ENCODE measurements around the gene UGT1A7.
"Not testable (repeated sequence)": the region's sequence is repeated elsewhere in the genome, so short reads cannot be mapped to it uniquely, and the experiment has no call there.

Gene UGT1A7

DNA sequence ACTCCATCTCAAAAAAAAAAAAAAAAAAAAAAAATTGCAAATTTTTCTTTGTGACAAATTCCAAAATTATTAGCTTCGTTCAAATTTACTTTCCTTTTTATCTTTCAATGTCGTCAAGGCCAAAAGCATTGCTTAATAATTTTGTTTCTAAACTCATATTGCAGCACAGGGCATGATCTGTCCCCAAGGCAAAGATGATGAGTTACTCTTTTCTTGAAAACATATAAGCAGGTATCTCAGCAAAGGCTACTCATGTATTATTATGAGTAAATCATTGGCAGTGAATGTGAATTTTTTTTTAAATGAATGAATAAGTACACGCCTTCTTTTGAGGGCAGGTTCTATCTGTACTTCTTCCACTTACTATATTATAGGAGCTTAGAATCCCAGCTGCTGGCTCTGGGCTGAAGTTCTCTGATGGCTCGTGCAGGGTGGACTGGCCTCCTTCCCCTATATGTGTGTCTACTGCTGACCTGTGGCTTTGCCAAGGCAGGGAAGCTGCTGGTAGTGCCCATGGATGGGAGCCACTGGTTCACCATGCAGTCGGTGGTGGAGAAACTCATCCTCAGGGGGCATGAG lies at the start of gene UGT1A7:
Gene UGT1A7, plus strand, starts transcription at position 381 of the 579 bp plus-strand sequence. Its CDS starts 37 bp downstream, at position 418.
- DNase-seq (ENCODE audit: low read depth in 2 of 3, low spot score in 1 of 3) = no peak

DNA sequence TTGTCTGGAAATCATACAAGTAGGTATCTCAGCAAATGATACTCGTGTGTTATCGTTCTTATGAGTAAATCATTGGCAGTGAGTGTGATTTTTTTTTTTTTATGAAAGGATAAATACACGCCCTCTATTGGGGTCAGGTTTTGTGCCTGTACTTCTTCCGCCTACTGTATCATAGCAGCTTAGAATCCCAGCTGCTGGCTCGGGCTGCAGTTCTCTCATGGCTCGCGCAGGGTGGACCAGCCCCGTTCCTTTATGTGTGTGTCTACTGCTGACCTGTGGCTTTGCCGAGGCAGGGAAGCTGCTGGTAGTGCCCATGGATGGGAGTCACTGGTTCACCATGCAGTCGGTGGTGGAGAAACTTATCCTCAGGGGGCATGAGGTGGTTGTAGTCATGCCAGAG lies 45.4 kb upstream of the UGT1A7 start, which contains the start of gene UGT1A10:
Gene UGT1A10, plus strand, starts transcription at position 143 of the 400 bp plus-strand sequence. Its CDS starts 75 bp downstream, at position 218.
- DNase-seq (ENCODE audit: low read depth in 2 of 3, low spot score in 1 of 3) = not testable (repeated sequence)

DNA sequence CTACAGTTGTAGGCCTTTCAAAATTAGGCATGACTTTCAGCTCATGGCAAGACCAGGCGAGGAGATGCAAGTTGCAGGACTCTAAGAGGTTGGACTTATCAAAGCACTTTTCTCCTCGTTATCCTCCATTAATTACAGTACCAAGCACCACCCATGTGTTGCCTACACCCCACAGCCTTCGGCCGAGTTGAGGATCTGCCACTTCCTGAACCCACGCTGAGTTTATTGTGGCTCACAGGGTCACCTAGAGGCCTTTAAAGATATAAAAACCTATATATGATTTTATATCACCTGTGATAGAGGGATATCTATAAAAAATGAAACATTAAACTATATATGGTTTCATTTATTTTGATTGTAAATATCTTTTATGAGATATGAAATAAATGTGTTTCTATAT lies 42.9 kb upstream of the UGT1A7 start:
- DNase-seq (ENCODE audit: low read depth in 2 of 3, low spot score in 1 of 3) = no peak

DNA sequence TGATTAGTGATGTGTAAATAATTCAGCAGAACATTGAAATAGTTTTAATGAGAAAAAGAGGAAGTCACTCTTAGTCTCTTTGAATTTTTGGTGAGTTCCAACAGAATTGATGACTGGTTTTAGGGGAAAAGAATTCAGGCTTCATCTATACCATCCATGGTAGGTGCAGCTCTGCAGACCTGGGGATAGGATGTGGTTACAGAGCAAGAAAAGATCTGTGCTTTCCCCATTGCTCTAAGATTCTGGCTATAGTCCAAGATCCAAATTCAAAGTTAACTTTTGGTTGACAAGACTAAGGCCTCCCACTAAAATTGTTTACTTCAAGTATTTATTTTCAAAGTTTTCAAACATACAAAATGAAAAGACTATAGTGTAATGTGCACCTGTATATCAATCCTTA lies 41.8 kb upstream of the UGT1A7 start:
- DNase-seq (ENCODE audit: low read depth in 2 of 3, low spot score in 1 of 3) = no peak

DNA sequence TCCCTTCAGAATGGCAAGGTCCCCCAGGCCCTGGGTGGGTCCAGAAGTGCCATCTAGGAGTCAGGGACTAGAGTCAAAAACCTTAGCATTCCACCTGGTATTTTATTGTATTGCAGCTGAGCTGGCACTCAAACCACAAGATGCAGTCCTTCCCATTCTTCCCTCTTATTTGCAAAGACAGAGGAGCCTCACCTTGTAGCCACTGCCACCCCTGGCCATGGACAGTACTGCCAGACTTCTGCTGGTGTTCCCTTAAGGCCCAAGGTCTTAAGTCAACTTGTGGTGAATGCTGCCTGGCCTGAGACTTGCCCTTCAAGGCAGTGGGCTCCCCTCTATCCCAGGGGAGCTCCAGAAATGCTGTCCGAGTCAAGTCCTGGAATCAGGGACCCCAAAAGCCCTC lies 38.6 kb upstream of the UGT1A7 start:
- DNase-seq (ENCODE audit: low read depth in 2 of 3, low spot score in 1 of 3) = no peak

DNA sequence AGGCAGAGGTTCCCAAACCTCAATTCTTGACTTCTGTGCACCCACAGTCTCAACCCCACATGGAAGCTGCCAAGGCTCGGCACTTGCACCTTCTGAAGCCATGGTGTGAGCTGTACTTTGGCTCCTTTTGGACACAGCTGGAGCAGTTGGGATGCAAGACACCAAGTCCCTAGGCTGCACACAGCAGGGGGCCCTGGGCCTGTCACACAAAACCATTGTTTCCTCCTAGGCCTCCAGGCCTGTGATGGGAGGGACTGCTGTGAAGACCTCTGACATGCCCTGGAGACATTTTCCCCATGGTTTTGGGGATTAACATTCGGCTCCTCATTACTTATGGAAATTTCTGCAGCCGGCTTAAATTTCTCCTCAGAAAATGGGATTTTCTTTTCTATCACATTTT lies 35.7 kb upstream of the UGT1A7 start:
- not testable (repeated sequence) for DNase-seq (ENCODE audit: low read depth in 2 of 3, low spot score in 1 of 3)

DNA sequence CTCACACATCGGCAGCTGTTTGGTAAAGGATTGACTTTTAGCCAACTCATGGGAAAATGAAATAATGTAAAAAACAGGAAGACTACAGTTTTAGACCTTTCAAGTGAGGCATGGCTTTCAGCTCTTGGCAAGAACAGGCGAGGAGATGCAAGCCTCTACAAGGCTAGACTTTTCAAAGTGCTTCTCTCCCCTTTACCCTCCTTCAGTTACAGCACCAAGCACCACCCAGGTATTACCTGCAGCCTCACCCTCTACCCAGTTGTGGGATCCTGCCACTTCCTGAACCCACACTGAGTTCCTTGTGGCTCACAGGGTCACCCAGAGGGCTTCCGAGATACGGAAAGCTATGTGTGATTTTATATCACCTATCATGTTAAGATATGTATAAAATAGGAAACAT lies 30.7 kb upstream of the UGT1A7 start:
- DNase-seq (ENCODE audit: low read depth in 2 of 3, low spot score in 1 of 3) = no peak

DNA sequence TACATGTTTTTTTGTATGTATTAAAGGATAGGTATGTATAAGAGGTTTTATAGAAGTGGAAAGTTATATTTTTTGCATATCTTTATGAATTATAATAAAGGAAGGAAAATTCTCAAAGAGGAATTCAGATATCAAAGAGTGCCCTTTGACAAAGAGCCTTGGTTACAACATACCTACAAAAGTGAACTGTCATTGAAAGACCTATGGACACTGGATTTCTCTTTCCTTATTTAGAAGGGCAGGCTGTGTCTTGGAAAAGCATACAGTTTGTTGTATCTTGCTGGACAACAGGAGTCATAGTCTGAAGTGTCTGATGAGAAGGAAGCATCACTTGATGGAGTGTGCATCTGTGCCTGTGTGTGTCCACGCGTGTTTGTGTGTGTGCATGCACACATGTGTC lies 30.3 kb upstream of the UGT1A7 start:
- DNase-seq (ENCODE audit: low read depth in 2 of 3, low spot score in 1 of 3) = no peak

DNA sequence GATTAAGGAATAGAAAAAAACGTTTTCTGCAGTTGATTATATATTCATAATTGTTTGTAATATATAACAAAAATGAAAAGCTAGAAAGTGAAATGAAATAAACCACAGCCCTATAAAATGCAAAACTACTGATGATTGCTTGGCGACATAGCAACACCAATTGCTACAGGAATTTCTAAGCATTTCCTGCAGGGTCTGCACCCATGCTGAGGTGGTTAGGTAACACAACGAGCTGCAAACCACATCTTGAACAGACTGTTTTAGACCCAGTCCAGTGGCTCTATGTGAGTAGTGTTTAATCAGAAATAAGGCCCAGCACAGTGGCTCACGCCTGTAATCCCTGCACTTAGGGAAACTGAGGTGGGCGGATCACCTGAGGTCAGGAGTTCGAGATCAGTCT lies 27.2 kb upstream of the UGT1A7 start:
- no peak for DNase-seq (ENCODE audit: low read depth in 2 of 3, low spot score in 1 of 3)

DNA sequence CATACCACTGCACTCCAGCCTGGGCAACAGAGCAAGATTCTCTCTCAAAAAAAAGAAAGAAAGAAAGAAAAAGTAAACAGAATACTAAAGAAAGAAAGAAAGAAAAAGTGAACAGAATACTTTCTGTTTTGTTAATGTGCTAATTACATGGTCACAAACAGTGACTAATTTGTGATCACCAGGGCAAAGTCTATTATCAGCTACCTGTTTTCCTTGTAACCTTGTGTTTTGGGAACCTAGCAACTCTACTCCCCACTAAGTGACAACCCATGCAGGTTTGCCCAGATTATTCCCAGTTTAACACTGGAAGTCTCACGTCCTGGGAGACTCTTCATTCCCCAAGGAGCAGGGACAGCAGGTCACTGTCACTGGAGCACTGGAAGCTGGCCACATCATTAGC lies 26.7 kb upstream of the UGT1A7 start:
- no peak for DNase-seq (ENCODE audit: low read depth in 2 of 3, low spot score in 1 of 3)

DNA sequence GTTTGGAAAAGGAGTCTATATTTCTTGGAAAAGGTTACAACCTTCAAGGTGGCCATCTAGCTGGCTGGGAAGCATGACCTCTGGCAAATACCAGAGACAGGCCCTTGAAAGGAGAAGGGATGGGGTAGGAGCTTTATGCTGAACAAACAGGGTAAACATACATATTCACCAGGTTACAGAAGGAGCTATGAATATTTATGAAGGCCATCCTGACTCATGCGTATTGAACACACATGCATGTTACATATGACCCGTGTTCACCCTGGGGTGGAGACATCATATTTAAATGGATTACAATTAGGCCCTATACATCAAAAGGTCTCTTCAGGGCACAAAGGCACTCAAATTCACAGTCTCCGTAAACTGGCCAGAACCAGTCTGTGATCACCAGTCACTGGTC lies 25.8 kb upstream of the UGT1A7 start:
- not testable (repeated sequence) for DNase-seq (ENCODE audit: low read depth in 2 of 3, low spot score in 1 of 3)

DNA sequence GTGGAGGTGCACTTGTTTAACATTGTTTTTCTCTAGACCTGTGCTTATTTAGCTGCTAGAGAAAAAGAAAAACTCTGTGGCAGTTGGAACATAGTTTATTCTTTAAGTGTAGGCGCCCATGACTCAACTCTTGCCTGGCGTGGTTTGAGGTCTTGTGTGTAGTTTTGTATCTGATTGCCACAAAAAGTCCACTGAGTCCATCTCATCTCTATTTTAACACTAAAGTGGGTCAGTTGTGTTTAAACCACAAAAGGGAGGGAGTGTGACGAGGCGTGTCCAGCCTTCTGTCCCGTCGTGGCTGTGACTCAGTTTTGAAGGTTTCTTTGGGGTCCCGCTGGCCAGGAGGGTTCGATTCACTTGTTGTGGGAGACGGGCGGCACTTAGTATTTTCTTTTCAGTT lies 25.3 kb upstream of the UGT1A7 start:
- DNase-seq (ENCODE audit: low read depth in 2 of 3, low spot score in 1 of 3) = no peak

DNA sequence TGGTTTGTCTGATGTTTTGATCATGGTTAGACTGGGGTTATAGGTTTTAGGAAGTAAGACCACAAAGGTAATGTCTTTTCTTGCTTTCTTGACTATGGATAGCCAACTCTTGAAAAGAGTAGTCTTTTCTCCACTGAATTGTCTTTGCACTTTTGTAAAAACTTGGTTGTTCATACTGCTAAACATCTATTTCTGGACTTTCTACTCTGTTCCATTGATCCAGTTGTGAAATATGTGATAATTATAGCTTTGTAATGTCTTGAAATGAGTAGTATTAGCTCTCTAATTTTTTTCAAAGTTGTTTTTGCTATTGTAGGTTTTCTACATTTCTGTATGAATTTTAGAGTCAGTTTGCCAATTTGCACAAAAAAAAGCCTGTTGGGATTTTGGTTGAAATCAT lies 23.1 kb upstream of the UGT1A7 start:
- DNase-seq (ENCODE audit: low read depth in 2 of 3, low spot score in 1 of 3) = no peak

DNA sequence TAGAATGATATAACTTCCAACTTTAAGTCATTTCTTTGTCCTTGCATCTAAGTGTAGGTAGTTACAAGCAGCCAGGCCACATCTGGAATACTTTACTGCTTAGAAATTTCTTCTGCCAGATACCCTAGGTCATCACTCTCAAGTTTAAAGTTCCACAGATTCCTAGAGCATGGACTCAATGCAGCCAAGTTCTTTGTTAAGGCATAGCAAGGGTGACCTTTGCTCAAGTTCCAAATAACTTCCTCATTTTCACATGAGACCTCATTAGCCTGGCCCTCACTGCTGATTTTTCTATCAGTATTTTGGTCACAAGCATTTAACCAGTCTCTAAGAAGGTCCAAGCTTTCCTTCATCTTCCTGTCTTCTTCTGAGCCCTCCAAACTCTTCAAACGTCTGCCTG lies 17.8 kb upstream of the UGT1A7 start:
- DNase-seq (ENCODE audit: low read depth in 2 of 3, low spot score in 1 of 3) = no peak

DNA sequence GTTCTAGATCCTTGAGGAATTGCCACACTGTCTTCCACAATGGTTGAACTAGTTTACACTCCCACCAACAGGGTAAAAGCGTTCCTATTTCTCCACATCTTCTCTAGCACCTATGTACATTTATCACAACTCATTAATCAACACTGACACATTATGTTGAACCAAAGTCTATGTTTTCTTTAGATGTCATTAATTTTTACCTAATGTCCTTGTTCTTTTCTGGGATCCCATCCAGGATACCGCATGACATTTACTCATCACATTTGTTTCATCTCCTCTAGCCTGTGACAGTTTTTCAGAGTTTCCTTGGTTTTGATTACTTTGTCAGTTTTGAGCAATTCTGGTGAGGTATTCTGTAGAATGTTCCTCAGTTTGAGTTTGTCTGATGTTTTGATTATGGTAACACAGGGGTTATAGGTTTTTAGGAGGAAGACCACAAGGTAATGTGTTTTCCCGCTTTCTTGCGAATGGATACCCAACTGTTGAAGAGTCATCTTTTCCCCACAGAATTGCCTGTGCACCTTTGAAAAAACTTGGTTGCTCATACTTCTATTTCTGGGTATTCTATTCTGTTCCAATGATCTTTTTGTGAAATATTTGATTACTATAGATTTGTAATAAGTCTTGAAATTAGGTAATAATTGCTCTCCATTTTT lies 13.0 kb upstream of the UGT1A7 start:
- no peak for DNase-seq (ENCODE audit: low read depth in 2 of 3, low spot score in 1 of 3)

DNA sequence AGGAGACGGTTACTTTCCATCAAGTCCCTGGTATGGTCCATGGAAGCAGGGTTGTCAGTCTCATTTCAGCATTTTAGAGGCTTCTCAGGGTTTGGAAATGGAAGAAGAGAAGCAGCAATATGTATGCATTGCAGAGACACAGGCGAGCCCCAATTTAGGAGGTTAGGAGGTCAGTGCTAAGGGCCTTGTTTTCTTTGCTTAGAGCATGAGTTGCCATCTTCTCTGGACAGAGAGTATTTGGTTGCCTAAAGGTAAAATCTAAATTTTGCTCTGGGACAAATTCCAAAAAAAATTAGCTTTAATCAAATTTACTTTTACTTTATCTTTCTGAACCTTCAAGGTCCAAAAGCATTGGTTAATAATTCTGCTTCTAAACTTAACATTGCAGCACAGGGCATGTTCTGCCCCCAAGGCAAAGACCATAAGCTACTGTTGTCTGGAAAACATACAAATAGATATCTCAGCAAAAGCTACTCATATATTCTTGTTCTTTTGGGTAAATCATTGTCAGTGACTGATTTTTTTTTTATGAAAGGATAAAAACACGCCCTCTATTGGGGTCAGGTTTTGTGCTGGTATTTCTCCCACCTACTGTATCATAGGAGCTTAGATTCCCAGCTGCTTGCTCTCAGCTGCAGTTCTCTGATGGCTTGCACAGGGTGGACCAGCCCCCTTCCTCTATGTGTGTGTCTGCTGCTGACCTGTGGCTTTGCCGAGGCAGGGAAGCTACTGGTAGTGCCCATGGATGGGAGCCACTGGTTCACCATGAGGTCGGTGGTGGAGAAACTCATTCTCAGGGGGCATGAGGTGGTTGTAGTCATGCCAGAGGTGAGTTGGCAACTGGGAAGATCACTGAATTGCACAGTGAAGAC lies 10.2 kb upstream of the UGT1A7 start, which contains the start of gene UGT1A9:
Gene UGT1A9, plus strand, starts transcription at position 609 of the 872 bp plus-strand sequence. Its CDS starts 37 bp downstream, at position 646.
- DNase-seq (ENCODE audit: low read depth in 2 of 3, low spot score in 1 of 3) = no peak

DNA sequence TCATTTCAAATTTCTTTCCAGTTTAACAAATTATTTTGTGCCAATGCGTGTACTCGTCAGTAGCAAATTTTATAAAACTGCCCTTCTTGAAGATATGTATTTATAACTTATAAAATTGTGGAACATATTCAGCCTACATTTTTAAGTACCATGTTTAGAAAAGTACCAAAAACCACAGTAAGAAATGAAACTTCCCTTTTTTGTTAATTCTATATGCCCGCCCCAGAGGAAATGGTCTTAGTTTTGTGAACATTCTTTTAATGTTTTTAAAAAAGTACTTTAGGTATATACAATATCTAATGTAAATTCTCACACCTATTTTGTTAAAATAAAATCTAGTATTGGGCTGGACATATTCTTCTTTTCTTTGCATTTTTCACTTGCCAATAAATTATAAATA lies 8.8 kb upstream of the UGT1A7 start:
- DNase-seq (ENCODE audit: low read depth in 2 of 3, low spot score in 1 of 3) = no peak

DNA sequence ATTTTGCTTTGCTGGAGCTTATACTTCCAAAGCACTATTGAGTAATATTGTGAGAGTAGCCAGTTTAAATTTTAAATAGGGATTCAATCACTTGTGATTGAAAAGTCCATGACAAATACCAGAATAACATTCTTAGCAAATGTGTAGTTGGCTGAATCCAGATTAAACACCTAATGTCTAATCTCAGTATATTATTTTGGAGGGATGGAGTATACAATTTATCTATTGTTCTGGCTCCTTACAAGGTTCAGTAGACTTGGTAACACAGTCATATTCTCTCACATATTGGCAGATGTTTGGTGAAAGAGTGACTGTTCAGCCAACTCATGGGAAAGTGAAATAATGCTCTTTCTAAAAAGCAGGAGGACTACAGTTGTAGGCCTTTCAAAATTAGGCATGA lies 7.8 kb upstream of the UGT1A7 start:
- DNase-seq (ENCODE audit: low read depth in 2 of 3, low spot score in 1 of 3) = no peak

DNA sequence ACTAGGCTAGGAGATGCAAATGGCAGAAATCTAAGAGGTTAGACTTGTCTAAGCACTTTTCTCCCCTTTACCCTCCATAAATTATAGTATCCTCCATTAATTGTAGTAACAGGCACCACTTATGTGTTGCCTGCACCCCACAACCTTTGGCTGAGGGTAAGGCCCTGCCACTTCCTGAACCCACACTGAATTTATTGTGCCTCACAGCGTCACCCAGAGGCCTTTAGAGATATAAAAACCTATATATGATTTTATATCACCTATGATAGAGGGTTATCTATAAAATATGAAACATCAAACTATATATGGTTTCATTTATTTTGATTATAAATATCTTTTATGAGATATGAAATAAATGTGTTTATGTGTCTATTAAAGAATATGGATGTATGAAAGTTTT lies 7.4 kb upstream of the UGT1A7 start:
- DNase-seq (ENCODE audit: low read depth in 2 of 3, low spot score in 1 of 3) = no peak

DNA sequence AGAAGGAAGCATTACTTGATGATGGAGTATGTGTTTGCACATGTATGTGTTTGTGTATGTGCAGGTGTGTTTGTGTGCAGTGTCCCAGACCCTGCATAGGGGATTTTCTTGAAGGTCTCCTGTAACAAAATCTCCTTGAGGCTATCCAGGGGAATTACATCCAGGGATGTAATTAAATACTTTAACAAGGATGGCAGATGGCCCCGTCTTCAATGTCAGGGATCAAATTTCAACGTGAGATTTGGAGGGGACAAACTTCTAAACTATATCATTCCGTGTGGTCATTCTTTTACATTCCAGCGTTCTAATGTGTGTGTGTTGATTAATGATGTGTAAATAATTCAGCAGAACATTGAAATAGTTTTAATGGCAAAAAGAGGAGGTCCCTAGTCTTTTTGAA lies 6.7 kb upstream of the UGT1A7 start:
- DNase-seq (ENCODE audit: low read depth in 2 of 3, low spot score in 1 of 3) = no peak

DNA sequence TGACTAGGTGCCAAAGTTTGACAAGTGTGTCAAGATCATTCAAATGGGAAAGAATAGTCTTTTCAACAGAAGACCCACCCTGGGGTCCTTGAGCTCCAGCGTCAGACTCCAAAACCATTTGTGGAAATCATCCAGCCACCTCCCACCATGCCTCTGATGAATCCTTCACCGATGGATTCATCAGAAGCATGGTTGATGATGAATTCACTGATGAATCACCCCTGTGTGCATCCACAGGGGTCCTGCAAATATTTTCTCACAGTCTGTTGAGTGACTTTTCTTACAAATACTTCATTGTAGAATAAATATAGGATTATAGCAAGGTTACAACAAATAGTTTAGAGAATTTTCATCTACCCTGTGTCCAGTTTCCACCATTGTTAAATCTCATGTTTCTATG lies 5.7 kb upstream of the UGT1A7 start:
- no peak for DNase-seq (ENCODE audit: low read depth in 2 of 3, low spot score in 1 of 3)

DNA sequence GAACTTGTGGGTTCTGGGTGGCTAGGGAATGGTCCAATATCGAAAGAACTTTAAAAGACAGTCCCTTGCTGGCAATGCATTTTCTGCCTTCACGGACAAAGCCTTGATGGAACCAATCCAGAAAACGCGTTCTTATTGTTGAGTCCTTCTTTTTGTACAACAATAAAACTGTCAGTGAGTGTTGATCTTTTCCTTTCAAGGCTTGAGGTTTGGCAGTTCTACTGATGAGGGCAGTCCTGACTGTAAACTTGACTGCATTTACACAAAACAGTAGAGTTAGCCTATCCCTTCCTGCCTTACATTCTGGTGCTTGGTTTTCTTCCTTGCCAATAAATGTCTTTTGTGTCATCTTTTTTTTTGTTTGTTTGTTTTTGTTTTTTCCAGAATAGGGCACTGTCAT lies 2.5 kb upstream of the UGT1A7 start:
- no peak for DNase-seq (ENCODE audit: low read depth in 2 of 3, low spot score in 1 of 3)

Data from stimulated activated CD4-positive, alpha-beta T cell treated with anti-CD3 and anti-CD28 coated beads, Interleukin-12 subunit alpha, Interleukin-12 subunit beta, amount 100 ng/mL, for 48 hours (primary cell).